HepG2 (cell line): Measurements from ENCODE around the gene WARS2. TPM values are rescaled to one million over a fixed set of nuclear protein-coding genes. Genes with fewer than 3 reads are reported as not detected.
A peak's percentile ranks its signal among the peaks of the same experiment; 100 is the strongest.

Experiments
- ATAC-seq: fragments of 200-7000 bp; cut with Tn5 transposase; 3 replicates; pipeline ENCODE4 v1.9.1; 2020; ENCODE audit warnings: mild to moderate bottlenecking, moderate library complexity
- BruUV-seq: library from RNA; stranded (reverse); fragments of 400-500 nt; replicated peaks from 2 replicates; lab custom pipeline; 2021; lab: Mats Ljungman, UMichigan
- CTCF ChIA-PET: fragments of 300-600 bp; formaldehyde crosslinking; extraction: SDS; loops from one replicate; lab custom pipeline; 2021; ENCODE audit warnings: low total read pairs, inconsistent platforms, low intra/inter-chr PET ratio; lab: Yijun Ruan, JAX
- POLR2A ChIA-PET: fragments of 350-600 bp; sonication (Branson Sonifier 250); formaldehyde crosslinking; loops from one replicate; lab custom pipeline; 2020; ENCODE audit warnings: antibody characterized with exemption, inconsistent platforms; lab: Yijun Ruan, JAX
- DNase-seq: peaks from one replicate; pipeline ENCODE4 v3.0.0-alpha.2; 2015; ENCODE audit warnings: low spot score
- FAIRE-seq: peaks from 3 replicates; lab custom pipeline; 2011; peaks lifted over from hg19 to GRCh38; lab: Jason Lieb, UNC
- H2AFZ ChIP-seq: one replicate; pipeline ENCODE4 v1.6.1; 2011; ENCODE audit warnings: low read length, inconsistent platforms
- H3K27ac ChIP-seq: fragments of 300-600 bp; 3 replicates; pipeline ENCODE4 v1.8.0; 2011; ENCODE audit warnings: mixed run types, mild to moderate bottlenecking, mixed read lengths, low read length, inconsistent platforms; ENCODE audit not compliant: insufficient read depth; ENCODE audit errors: extremely low read length
- H3K27me3 ChIP-seq, 2 experiments: fragments of 200-600 bp in 1 of 2; 2 replicates in 1 of 2; 3 replicates in 1 of 2; pipeline versions ENCODE4 v1.6.0 to v1.8.0; 2011; ENCODE audit warnings: low read length in 2 of 2, mild to moderate bottlenecking in 2 of 2, moderate library complexity in 2 of 2, inconsistent platforms in 1 of 2; ENCODE audit not compliant: insufficient read depth in 2 of 2, control insufficient read depth in 1 of 2
- H3K36me3 ChIP-seq, 2 experiments: fragments of 200-600 bp in 1 of 2; replicated peaks in 1 of 2; 2 replicates in 1 of 2; 3 replicates in 1 of 2; pipeline versions ENCODE4 v1.5.1 to v1.8.0; 2011; ENCODE audit warnings: low read length in 2 of 2, inconsistent platforms in 1 of 2; ENCODE audit not compliant: insufficient read depth in 2 of 2, control insufficient read depth in 1 of 2
- H3K4me1 ChIP-seq: 2 replicates; pipeline ENCODE4 v1.5.1; 2012; ENCODE audit warnings: low read length, inconsistent platforms; ENCODE audit not compliant: insufficient read depth
- H3K4me2 ChIP-seq: 2 replicates; pipeline ENCODE4 v1.6.0; 2011; ENCODE audit warnings: low read depth, low read length, inconsistent platforms
- H3K4me3 ChIP-seq, 3 experiments: fragments of 200-600 bp in 1 of 3; sonication (generic), shearing (Covaris generic) in 1 of 3; replicated peaks in 1 of 3; 2 replicates each; pipeline ENCODE4 v1.5.1; 2011 to 2016; ENCODE audit warnings: low read length in 3 of 3, inconsistent platforms in 2 of 3, low read depth in 2 of 3, mild to moderate bottlenecking in 2 of 3, control low read depth in 1 of 3, mixed read lengths in 1 of 3; ENCODE audit not compliant: insufficient read depth in 1 of 3
- H3K79me2 ChIP-seq: one replicate; pipeline ENCODE4 v1.6.1; 2011; ENCODE audit warnings: low read length, inconsistent platforms; ENCODE audit not compliant: insufficient read depth
- H3K9ac ChIP-seq: 2 replicates; pipeline ENCODE4 v1.6.0; 2011; ENCODE audit warnings: mild to moderate bottlenecking, low read depth, low read length, inconsistent platforms; ENCODE audit not compliant: insufficient read depth
- H3K9me3 ChIP-seq: 2 replicates; pipeline ENCODE4 v1.5.1; 2012; ENCODE audit warnings: mild to moderate bottlenecking, low read length
- H4K20me1 ChIP-seq: 2 replicates; pipeline ENCODE4 v1.6.0; 2011; ENCODE audit warnings: inconsistent platforms, mild to moderate bottlenecking, low read length, moderate library complexity; ENCODE audit not compliant: insufficient read depth
- AKAP8 ChIP-seq: sonication (generic); formaldehyde crosslinking; IDR thresholded peaks from 2 replicates; pipeline ENCODE4 v1.5.1; 2020; ENCODE audit warnings: mild to moderate bottlenecking, missing genetic modification reagents
- DZIP1 ChIP-seq: sonication (generic); formaldehyde crosslinking; IDR thresholded peaks from 2 replicates; pipeline ENCODE4 v1.5.0; 2020; ENCODE audit warnings: mild to moderate bottlenecking, missing genetic modification reagents
- GMEB2 ChIP-seq: IDR thresholded peaks from 2 replicates; pipeline ENCODE4 v1.6.1; 2016; ENCODE audit warnings: missing biosample characterization, missing genetic modification reagents, low read depth
- HMGXB4 ChIP-seq, 2 experiments: sonication (generic) in 1 of 2; formaldehyde crosslinking in 1 of 2; IDR thresholded peaks; 2 replicates each; pipeline versions ENCODE4 v1.4.0 to v1.6.1; 2018 to 2020; ENCODE audit warnings: missing genetic modification reagents in 2 of 2, borderline replicate concordance in 1 of 2, low read depth in 1 of 2, mild to moderate bottlenecking in 1 of 2, missing biosample characterization in 1 of 2
- NCOR1 ChIP-seq: fragments of 200-600 bp; sonication (generic); IDR thresholded peaks from 2 replicates; pipeline ENCODE4 v1.7.0; 2017; ENCODE audit warnings: antibody characterized with exemption, low read length, borderline replicate concordance
- ZNF496 ChIP-seq: sonication (generic); formaldehyde crosslinking; IDR thresholded peaks from 2 replicates; pipeline ENCODE4 v1.8.1; 2023; ENCODE audit warnings: mild to moderate bottlenecking, moderate library complexity, missing genetic modification reagents; ENCODE audit not compliant: insufficient replicate concordance
- ZNF562 ChIP-seq: sonication (generic); formaldehyde crosslinking; IDR thresholded peaks from 2 replicates; pipeline ENCODE4 v1.8.0; 2022; ENCODE audit warnings: missing genetic modification reagents, borderline replicate concordance
- ZNF570 ChIP-seq: sonication (generic); formaldehyde crosslinking; IDR thresholded peaks from 2 replicates; pipeline ENCODE4 v1.4.0; 2020; ENCODE audit warnings: mild to moderate bottlenecking, missing genetic modification reagents, borderline replicate concordance
- ZNF850 ChIP-seq: sonication (generic); formaldehyde crosslinking; conservative IDR thresholded peaks from 2 replicates; pipeline ENCODE4 v1.9.0; 2021; ENCODE audit warnings: mild to moderate bottlenecking, missing genetic modification reagents
- ZSCAN31 ChIP-seq: sonication (generic); formaldehyde crosslinking; IDR thresholded peaks from 2 replicates; pipeline ENCODE4 v1.5.0; 2020; ENCODE audit warnings: low read depth, mild to moderate bottlenecking, missing genetic modification reagents
- WGBS: methylation state at CpG from one replicate; pipeline ENCODE4 v1.1.6; 2017; ENCODE audit warnings: low lambda C conversion rate; 5-methylcytosine and 5-hydroxymethylcytosine counted together
- in situ Hi-C: cut with HindIII; loops from 2 replicates; pipeline ENCODE4 v1.10.0; 2017; ENCODE audit warnings: low pct_unique_long_range_greater_than_20kb; ENCODE audit not compliant: extremely low pct_ligation_motif_present
- intact Hi-C: fragments of 100-400 bp; cut with micrococcal nuclease; formaldehyde crosslinking; loops from one replicate; pipeline ENCODE4 v1.10.0; 2022; ENCODE audit not compliant: unreplicated experiment
- polyA plus RNA-seq, 8 experiments: library from polyadenylated mRNA; depleted of rRNA in 3 of 8; stranded (reverse) in 7 of 8; unstranded in 1 of 8; fragments of >200 nt; fragmentation: Illumina TruSeq in 4 of 8; extraction: Trizol in 4 of 8; gene quantifications; 2 replicates each; pipeline versions ENCODE4 v1.2.1 to v1.2.3, GENCODE V29; 2011 to 2016; ENCODE audit warnings: low read depth in 4 of 8, missing spikeins in 1 of 8, mixed read lengths in 1 of 8; ENCODE audit not compliant: insufficient read depth in 1 of 8
- total RNA-seq, 5 experiments: library from RNA; depleted of rRNA; stranded (reverse); fragments of >200 nt; fragmentation: Illumina TruSeq; extraction: Trizol; gene quantifications; 2 replicates each; pipeline ENCODE4 v1.2.3, GENCODE V29; 2016; ENCODE audit warnings: low read depth in 1 of 5

Gene WARS2
- total and polyA plus RNA-seq, 2 of the 13 experiments (the other 11 are each of a cell fraction or from before 2014, with no cell fraction given), result 12.4 to 18.8 TPM

GRCh38 chr1:119163396-119163795 lies 22.9 kb upstream of the WARS2 start:
- Histone ChIP-seq H3K4me1 (no peaks in the 10 kb centered on the region), H4K20me1 (no peaks in the 10 kb centered on the region), H3K4me3 (no peak overlapping the region), H3K36me3 (peaks cover 3 to 42% of the 10 kb centered on the region in 2 experiments; a peak in 3 of 5 replicates), H2AFZ (no peak overlapping the region), H3K9ac (no peak overlapping the region), H3K4me2 (no peak overlapping the region), H3K79me2 (no peaks in the 10 kb centered on the region), H3K27me3 (no peaks in the 10 kb centered on the region), H3K9me3 (no peaks in the 10 kb centered on the region), H3K27ac (no peak overlapping the region)
- no peak for TF ChIP-seq ZNF496
- no peak for TF ChIP-seq ZNF850 (CRISPR knock-in tag)
- TF ChIP-seq AKAP8 (CRISPR knock-in tag), result no peak
- no peak for TF ChIP-seq NCOR1
- 82% methylated on average over 2 of the region's 2 CpGs for WGBS
- intact Hi-C loops, result no loop called here
- CTCF ChIA-PET, result no interaction called here
- no peak for DNase-seq
- no peak for ATAC-seq
- no peak for FAIRE-seq
- in situ Hi-C loops, result no loop called here
- POLR2A ChIA-PET, result no interaction called here
- no TSS peak for BruUV-seq

- Histone ChIP-seq H3K4me2 (no peak overlapping the region), H3K27ac (no peak overlapping the region), H3K4me1 (no peaks in the 10 kb centered on the region), H4K20me1 (no peaks in the 10 kb centered on the region), H3K9me3 (no peaks in the 10 kb centered on the region), H3K27me3 (no peaks in the 10 kb centered on the region), H2AFZ (no peak overlapping the region), H3K79me2 (no peaks in the 10 kb centered on the region), H3K4me3 (no peak overlapping the region), H3K9ac (no peak overlapping the region), H3K36me3 (peaks cover 6 to 47% of the 10 kb centered on the region in 2 experiments; a peak in 4 of 5 replicates)
- DNase-seq, result no peak
- no peak for ATAC-seq
- in situ Hi-C loops (no loop called here), intact Hi-C loops (no loop called here)
- ChIA-PET CTCF (no interaction called here), POLR2A (no interaction called here)
- WGBS, result 95% methylated on average over 4 of the region's 4 CpGs
- BruUV-seq, result TSS peak; percentile 25
- FAIRE-seq, result no peak
- TF ChIP-seq DZIP1 (CRISPR knock-in tag), result no peak
- no peak for TF ChIP-seq ZNF570 (CRISPR knock-in tag)
- TF ChIP-seq HMGXB4 (CRISPR knock-in tag; IDR thresholded peaks at IDR 0.05; ENCODE audit: borderline replicate concordance in 1 of 2, low read depth in 1 of 2), result no peak
- TF ChIP-seq ZNF562 (CRISPR knock-in tag), result no peak
- no peak for TF ChIP-seq ZSCAN31 (CRISPR knock-in tag)
- TF ChIP-seq GMEB2, result no peak
Measured at GRCh38 chr1:119160866-119161265, 20.4 kb upstream of the WARS2 start.
